H1 (cell line): ENCODE results near the gene PRXL2A. TPM values are rescaled to one million over a fixed set of nuclear protein-coding genes. Genes with fewer than 3 reads are reported as not detected.

Experiments used
- CTCF ChIA-PET: fragments of 300-600 bp; sonication (Branson Sonifier 250); formaldehyde crosslinking; loops from one replicate; lab custom pipeline; 2021; ENCODE audit not compliant: partially characterized antibody; lab: Charles Lee
- POLR2A ChIA-PET: fragments of 300-600 bp; sonication (Branson Sonifier 250); formaldehyde crosslinking; loops from one replicate; lab custom pipeline; 2021; ENCODE audit warnings: inconsistent platforms; ENCODE audit not compliant: partially characterized antibody; lab: Charles Lee
- DNase-seq, 2 experiments: peaks; one replicate each; pipeline versions ENCODE4 v3.0.0 to v3.0.0-alpha.2; 2010 to 2022; ENCODE audit warnings: low spot score in 2 of 2, low read depth in 1 of 2, mixed read lengths in 1 of 2
- FAIRE-seq: peaks from 2 replicates; lab custom pipeline; 2011; peaks lifted over from hg19 to GRCh38; lab: Jason Lieb, UNC
- H2AFZ ChIP-seq: 2 replicates; pipeline ENCODE4 v1.8.1; 2012; ENCODE audit warnings: low read length, inconsistent platforms
- H2AK5ac ChIP-seq: 2 replicates; pipeline ENCODE4 v1.6.1; 2013; ENCODE audit warnings: low read depth, low read length
- H2BK120ac ChIP-seq: replicated peaks from 2 replicates; pipeline ENCODE3; 2013; ENCODE audit warnings: low read depth, low read length, inconsistent platforms
- H2BK12ac ChIP-seq: 2 replicates; pipeline ENCODE4 v1.6.1; 2013; ENCODE audit warnings: low read depth, low read length
- H2BK15ac ChIP-seq: 2 replicates; pipeline ENCODE4 v1.6.1; 2013; ENCODE audit warnings: low read length
- H2BK20ac ChIP-seq: 2 replicates; pipeline ENCODE4 v1.6.1; 2013; ENCODE audit warnings: low read length
- H2BK5ac ChIP-seq: 2 replicates; pipeline ENCODE4 v1.6.1; 2013; ENCODE audit warnings: low read depth, low read length
- H3K14ac ChIP-seq: 2 replicates; pipeline ENCODE4 v1.6.1; 2013; ENCODE audit warnings: inconsistent platforms; ENCODE audit not compliant: insufficient read length
- H3K18ac ChIP-seq: 2 replicates; pipeline ENCODE4 v1.6.1; 2013; ENCODE audit warnings: low read length; ENCODE audit errors: extremely low read depth
- H3K23ac ChIP-seq: 2 replicates; pipeline ENCODE4 v1.6.1; 2013; ENCODE audit warnings: inconsistent platforms; ENCODE audit not compliant: insufficient read length
- H3K23me2 ChIP-seq: 2 replicates; pipeline ENCODE4 v1.6.1; 2013; ENCODE audit warnings: low read depth, low read length
- H3K27ac ChIP-seq: 2 replicates; pipeline ENCODE4 v1.6.1; 2011; ENCODE audit warnings: low read depth, low read length, inconsistent platforms
- H3K27me3 ChIP-seq, 4 experiments: replicated peaks in 1 of 4; 1 replicate in 1 of 4; 2 replicates in 3 of 4; pipeline versions ENCODE4 v1.6.1 to v1.8.1; 2011 to 2013; ENCODE audit warnings: low read length in 3 of 4, mild to moderate bottlenecking in 3 of 4, inconsistent platforms in 2 of 4, mixed read lengths in 2 of 4, moderate library complexity in 1 of 4; ENCODE audit not compliant: control insufficient read depth in 3 of 4, insufficient read depth in 3 of 4; ENCODE audit errors: extremely low read depth in 1 of 4
- H3K36me3 ChIP-seq, 4 experiments: 2 replicates each; pipeline versions ENCODE4 v1.6.1 to v1.8.1; 2011 to 2013; ENCODE audit warnings: mild to moderate bottlenecking in 4 of 4, low read length in 3 of 4, moderate library complexity in 2 of 4, control low read depth in 1 of 4, inconsistent platforms in 1 of 4; ENCODE audit not compliant: insufficient read depth in 4 of 4, control insufficient read depth in 2 of 4
- H3K4ac ChIP-seq: replicated peaks from 2 replicates; pipeline ENCODE3; 2013; ENCODE audit warnings: low read length, low read depth, mixed read lengths, inconsistent platforms; ENCODE audit not compliant: insufficient read length
- H3K4me1 ChIP-seq, 4 experiments: replicated peaks in 1 of 4; 1 replicate in 1 of 4; 2 replicates in 3 of 4; pipeline versions ENCODE4 v1.6.1 to v1.8.1; 2011 to 2013; ENCODE audit warnings: low read length in 3 of 4, inconsistent platforms in 2 of 4, mixed read lengths in 1 of 4; ENCODE audit not compliant: insufficient read depth in 4 of 4, control insufficient read depth in 3 of 4
- H3K4me2 ChIP-seq, 2 experiments: 2 replicates each; pipeline versions ENCODE4 v1.6.1 to v1.8.1; 2011 to 2013; ENCODE audit warnings: low read depth in 2 of 2, low read length in 2 of 2, control low read depth in 1 of 2, inconsistent platforms in 1 of 2, mild to moderate bottlenecking in 1 of 2; ENCODE audit not compliant: insufficient read depth in 1 of 2
- H3K4me3 ChIP-seq, 4 experiments: fragments of 200-600, 300-600 bp in 1 of 4; sonication (generic), shearing (Covaris generic), sonication (Bioruptor Twin) in 1 of 4; 2 replicates each; pipeline versions ENCODE4 v1.5.1 to v1.8.1; 2011 to 2016; ENCODE audit warnings: low read length in 4 of 4, low read depth in 3 of 4, control low read depth in 2 of 4, inconsistent platforms in 2 of 4, mild to moderate bottlenecking in 2 of 4, mixed read lengths in 1 of 4, moderate library complexity in 1 of 4; ENCODE audit not compliant: insufficient read depth in 2 of 4; ENCODE audit errors: extremely low read depth in 1 of 4
- H3K56ac ChIP-seq: replicated peaks from 2 replicates; pipeline ENCODE3; 2013; ENCODE audit warnings: low read depth, mild to moderate bottlenecking, mixed read lengths, low read length, inconsistent platforms; ENCODE audit not compliant: insufficient read length
- H3K79me1 ChIP-seq: 2 replicates; pipeline ENCODE4 v1.6.1; 2013; ENCODE audit warnings: low read depth, low read length, control low read depth
- H3K79me2 ChIP-seq, 2 experiments: 2 replicates each; pipeline versions ENCODE4 v1.6.1 to v1.8.1; 2012 to 2013; ENCODE audit warnings: low read length in 2 of 2, mild to moderate bottlenecking in 2 of 2, inconsistent platforms in 1 of 2; ENCODE audit not compliant: insufficient read depth in 2 of 2, control insufficient read depth in 1 of 2
- H3K9ac ChIP-seq, 4 experiments: replicated peaks in 1 of 4; 1 replicate in 1 of 4; 2 replicates in 3 of 4; pipeline versions ENCODE4 v1.6.1 to v1.8.1; 2011 to 2013; ENCODE audit warnings: low read depth in 3 of 4, low read length in 3 of 4, control low read depth in 2 of 4, mild to moderate bottlenecking in 2 of 4, moderate library complexity in 2 of 4, inconsistent platforms in 1 of 4; ENCODE audit errors: extremely low read depth in 1 of 4
- H3K9me3 ChIP-seq, 2 experiments: 2 replicates each; pipeline versions ENCODE4 v1.6.1 to v1.8.1; 2012 to 2013; ENCODE audit warnings: mild to moderate bottlenecking in 2 of 2, moderate library complexity in 2 of 2, control low read depth in 1 of 2, inconsistent platforms in 1 of 2, low read depth in 1 of 2, low read length in 1 of 2, mixed read lengths in 1 of 2; ENCODE audit not compliant: insufficient read depth in 2 of 2
- H4K20me1 ChIP-seq, 2 experiments: replicated peaks in 1 of 2; 2 replicates each; pipeline versions ENCODE3 to v1.8.1; 2011 to 2013; ENCODE audit warnings: inconsistent platforms in 2 of 2, low read length in 2 of 2, mild to moderate bottlenecking in 1 of 2; ENCODE audit not compliant: insufficient read depth in 2 of 2, control insufficient read depth in 1 of 2
- H4K5ac ChIP-seq: 2 replicates; pipeline ENCODE4 v1.6.1; 2013; ENCODE audit warnings: low read length, low read depth, mixed read lengths, inconsistent platforms; ENCODE audit not compliant: insufficient read length
- H4K8ac ChIP-seq: 2 replicates; pipeline ENCODE4 v1.8.0; 2013; ENCODE audit warnings: mild to moderate bottlenecking, moderate library complexity, low read length, inconsistent platforms; ENCODE audit not compliant: insufficient read depth; ENCODE audit errors: extremely low read depth
- H4K91ac ChIP-seq: replicated peaks from 2 replicates; pipeline ENCODE3; 2013; ENCODE audit warnings: low read length, mixed read lengths, inconsistent platforms; ENCODE audit not compliant: insufficient read length
- ATF2 ChIP-seq: IDR thresholded peaks from 2 replicates; pipeline ENCODE4 v1.6.1; 2012; ENCODE audit warnings: low read length, inconsistent platforms
- CTCF ChIP-seq, 3 experiments: IDR thresholded peaks; 1 replicate in 2 of 3; 2 replicates in 1 of 3; pipeline versions ENCODE4 v1.5.1 to v1.6.1; 2011; ENCODE audit warnings: low read length in 3 of 3, mild to moderate bottlenecking in 3 of 3, inconsistent platforms in 2 of 3, low read depth in 1 of 3, moderate library complexity in 1 of 3; ENCODE audit not compliant: insufficient read depth in 1 of 3; ENCODE audit errors: control extremely low read depth in 1 of 3
- TBP ChIP-seq: IDR thresholded peaks from 2 replicates; pipeline ENCODE4 v1.6.1; 2011; ENCODE audit warnings: low read depth, low read length, improper control_type of control experiment
- WGBS, 2 experiments: shearing (Covaris generic) in 1 of 2; methylation state at CpG; one replicate each; pipeline versions ENCODE4 v1.1.6 to v1.1.7; 2013 to 2015; ENCODE audit warnings: low lambda C conversion rate in 2 of 2, mixed read lengths in 2 of 2, inconsistent platforms in 1 of 2, low coverage in 1 of 2, missing lambda C conversion rate in 1 of 2; ENCODE audit not compliant: insufficient replicate concordance in 2 of 2, insufficient coverage in 1 of 2, insufficient read length in 1 of 2; ENCODE audit errors: extremely low coverage in 1 of 2, missing lambda C conversion rate in 1 of 2; 5-methylcytosine and 5-hydroxymethylcytosine counted together
- polyA plus RNA-seq, 7 experiments: library from polyadenylated mRNA; depleted of rRNA in 3 of 7; stranded (reverse) in 5 of 7; unstranded in 2 of 7; fragments of >200 nt in 5 of 7; fragments of 200-250 nt in 2 of 7; gene quantifications; 1 replicate in 5 of 7; 2 replicates in 1 of 7; 4 replicates in 1 of 7; pipeline versions ENCODE4 v1.2.1 to v1.2.3, GENCODE V29; 2011 to 2013; ENCODE audit warnings: missing spikeins in 2 of 7, mixed read lengths in 2 of 7
- total RNA-seq: library from RNA; stranded (reverse); fragmentation: NEBNext Ultra II Directional; extraction: Animal tissue kit (Norgen Biotek cat#: 25700); gene quantifications from 2 replicates; pipeline ENCODE4 v1.2.1, GENCODE V29; 2021

PRXL2A gene
- total and polyA plus RNA-seq, 2 of the 8 experiments (the other 6 are each of a cell fraction or from before 2014, with no cell fraction given): 13.4 to 58.3 TPM

DNA sequence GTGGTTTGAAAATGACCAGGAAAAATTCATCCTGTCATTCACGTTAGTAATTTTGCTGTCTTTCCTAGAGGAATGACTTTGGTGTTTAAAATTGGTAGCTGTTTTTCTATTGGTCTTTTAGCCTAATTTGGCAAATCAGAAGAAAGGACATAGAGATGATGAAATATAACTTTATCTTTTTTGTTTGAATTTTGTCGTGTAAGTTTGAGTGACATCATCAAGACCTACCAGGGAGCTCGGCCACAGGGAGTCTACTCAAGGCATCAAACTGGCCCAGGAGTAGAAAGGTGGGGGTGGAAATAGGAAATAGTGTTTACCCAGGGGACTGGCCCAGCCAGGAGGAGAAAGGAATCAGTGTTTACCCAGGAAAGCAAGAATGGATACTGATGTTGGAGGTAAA is 24.8 kb downstream of the PRXL2A start:
- no peak overlapping the region for H3K18ac ChIP-seq
- ChIA-PET CTCF (interaction anchor here (0.7 to 8.8 kb wide), 5 partner anchors 8 to 72 kb away, joined by 3 to 72 read pairs (median 6); no protein-coding TSS in a partner anchor), POLR2A (interaction anchor here (1.6 kb wide), 1 partner anchor 10 kb away, joined by 3 read pairs; no protein-coding TSS in a partner anchor)
- no peaks in the 10 kb centered on the region for H3K79me1 ChIP-seq
- H3K4me2 ChIP-seq: no peak overlapping the region
- H2BK120ac ChIP-seq: no peak overlapping the region
- H4K20me1 ChIP-seq: peaks cover 0 to 4% of the 10 kb centered on the region in 2 experiments
- no peak overlapping the region for H3K9ac ChIP-seq
- H2AK5ac ChIP-seq: no peak overlapping the region
- no peak overlapping the region for H2AFZ ChIP-seq
- peaks cover 0 to 3% (median 1%) of the 10 kb centered on the region in 4 experiments; a peak in 4 of 7 replicates for H3K4me1 ChIP-seq
- H3K23me2 ChIP-seq: no peaks in the 10 kb centered on the region
- WGBS, 2 experiments: 84% methylated on average over 3 of the region's 3 CpGs; no CpG with 5 or more reads in 1 of the 2 experiments
- no peak overlapping the region for H4K91ac ChIP-seq
- no peak overlapping the region for H3K4ac ChIP-seq
- H3K9me3 ChIP-seq: no peaks in the 10 kb centered on the region
- no peak overlapping the region for H3K56ac ChIP-seq
- H2BK12ac ChIP-seq: no peak overlapping the region
- no peak overlapping the region for H3K27ac ChIP-seq
- H3K4me3 ChIP-seq: no peak overlapping the region
- H4K8ac ChIP-seq: no peak overlapping the region
- no peak overlapping the region for H3K14ac ChIP-seq
- no peak overlapping the region for H4K5ac ChIP-seq
- no peak overlapping the region for H2BK15ac ChIP-seq
- no peak overlapping the region for H2BK20ac ChIP-seq
- no peak overlapping the region for H2BK5ac ChIP-seq
- DNase-seq (no peak), FAIRE-seq (no peak)
- H3K27me3 ChIP-seq: no peaks in the 10 kb centered on the region
- peaks cover 3 to 15% (median 5%) of the 10 kb centered on the region in 4 experiments; a peak in 5 of 8 replicates for H3K36me3 ChIP-seq
- H3K79me2 ChIP-seq: no peaks in the 10 kb centered on the region
- H3K23ac ChIP-seq: no peak overlapping the region
- TF ChIP-seq ATF2: no peak
- TF ChIP-seq TBP: no peak
- TF ChIP-seq CTCF (IDR thresholded peaks at IDR 0.05; ENCODE audit: control extremely low read depth in 1 of 3, insufficient read depth in 1 of 3, low read depth in 1 of 3, low read length in 3 of 3): no peak
